H9 (cell line): ENCODE results near the gene SLC1A4. TPM values are rescaled to one million over a fixed set of nuclear protein-coding genes. Genes with fewer than 3 reads are reported as not detected.

Source experiments
- DNase-seq: peaks from one replicate; pipeline ENCODE4 v3.0.0-alpha.2; 2017
- H2AFZ ChIP-seq: one replicate; pipeline ENCODE4 v1.6.1; 2013; ENCODE audit warnings: mild to moderate bottlenecking, low read length, control low read depth, moderate library complexity
- H2AK5ac ChIP-seq: 2 replicates; pipeline ENCODE4 v1.6.1; 2013; ENCODE audit warnings: low read length, control low read depth, mixed read lengths; ENCODE audit not compliant: insufficient read length
- H2BK120ac ChIP-seq: one replicate; pipeline ENCODE4 v1.6.1; 2013; ENCODE audit warnings: low read depth, mild to moderate bottlenecking, low read length, control low read depth, inconsistent platforms; ENCODE audit not compliant: poor library complexity, severe bottlenecking
- H2BK12ac ChIP-seq: 2 replicates; pipeline ENCODE4 v1.6.1; 2013; ENCODE audit warnings: low read length, control low read depth, mixed read lengths, low read depth; ENCODE audit not compliant: insufficient read length
- H2BK15ac ChIP-seq: 2 replicates; pipeline ENCODE4 v1.6.1; 2013; ENCODE audit warnings: low read depth, low read length, control low read depth
- H2BK20ac ChIP-seq: one replicate; pipeline ENCODE4 v1.6.1; 2013; ENCODE audit warnings: low read depth, mild to moderate bottlenecking, low read length, control low read depth, inconsistent platforms; ENCODE audit not compliant: poor library complexity, severe bottlenecking
- H2BK5ac ChIP-seq: 2 replicates; pipeline ENCODE4 v1.6.1; 2013; ENCODE audit warnings: low read length, control low read depth, mixed read lengths; ENCODE audit not compliant: insufficient read length
- H3K14ac ChIP-seq: 2 replicates; pipeline ENCODE4 v1.6.1; 2013; ENCODE audit warnings: low read length, control low read depth; ENCODE audit not compliant: insufficient read depth
- H3K18ac ChIP-seq: 2 replicates; pipeline ENCODE4 v1.6.1; 2013; ENCODE audit warnings: low read depth, mild to moderate bottlenecking, mixed read lengths, low read length, control low read depth; ENCODE audit not compliant: insufficient read length
- H3K23ac ChIP-seq: 2 replicates; pipeline ENCODE4 v1.6.1; 2013; ENCODE audit warnings: low read length, control low read depth, mixed read lengths, low read depth; ENCODE audit not compliant: insufficient read length
- H3K23me2 ChIP-seq: 2 replicates; pipeline ENCODE4 v1.6.1; 2013; ENCODE audit warnings: low read depth, mild to moderate bottlenecking, mixed read lengths, low read length, control low read depth; ENCODE audit not compliant: insufficient read length, poor library complexity, severe bottlenecking
- H3K27ac ChIP-seq: 2 replicates; pipeline ENCODE4 v1.5.1; 2013; ENCODE audit warnings: low read length, control low read depth, mixed read lengths, low read depth; ENCODE audit not compliant: insufficient read length
- H3K27me3 ChIP-seq: 2 replicates; pipeline ENCODE4 v1.6.1; 2013; ENCODE audit warnings: low read length, control low read depth, inconsistent platforms; ENCODE audit not compliant: insufficient read depth
- H3K4ac ChIP-seq: 2 replicates; pipeline ENCODE4 v1.6.1; 2013; ENCODE audit warnings: low read depth, mild to moderate bottlenecking, control low read depth, inconsistent platforms, low read length, moderate library complexity
- H3K4me1 ChIP-seq: 2 replicates; pipeline ENCODE4 v1.6.1; 2013; ENCODE audit warnings: low read length, control low read depth, inconsistent platforms; ENCODE audit not compliant: insufficient read depth
- H3K4me2 ChIP-seq: 2 replicates; pipeline ENCODE4 v1.6.1; 2013; ENCODE audit warnings: low read length, control low read depth, mixed read lengths; ENCODE audit not compliant: insufficient read length, insufficient read depth
- H3K56ac ChIP-seq: 2 replicates; pipeline ENCODE4 v1.6.1; 2013; ENCODE audit warnings: low read depth, mild to moderate bottlenecking, mixed read lengths, low read length, control low read depth; ENCODE audit not compliant: insufficient read length
- H3K79me1 ChIP-seq: 2 replicates; pipeline ENCODE4 v1.6.1; 2013; ENCODE audit warnings: low read depth, mild to moderate bottlenecking, moderate library complexity, low read length, control low read depth, inconsistent platforms; ENCODE audit not compliant: insufficient read depth, poor library complexity, severe bottlenecking
- H3K79me2 ChIP-seq: 2 replicates; pipeline ENCODE4 v1.6.1; 2013; ENCODE audit warnings: low read length, control low read depth, inconsistent platforms; ENCODE audit not compliant: insufficient read depth
- H3K9ac ChIP-seq: 2 replicates; pipeline ENCODE4 v1.6.1; 2013; ENCODE audit warnings: low read length, control low read depth, mixed read lengths; ENCODE audit not compliant: insufficient read length; ENCODE audit errors: extremely low read depth
- H3K9me3 ChIP-seq: one replicate; pipeline ENCODE4 v1.6.1; 2013; ENCODE audit warnings: low read depth, low read length, inconsistent platforms; ENCODE audit not compliant: control insufficient read depth
- H3T11ph ChIP-seq: one replicate; pipeline ENCODE4 v1.6.1; 2013; ENCODE audit warnings: mild to moderate bottlenecking, low read length, control low read depth, inconsistent platforms
- H4K20me1 ChIP-seq: one replicate; pipeline ENCODE4 v1.6.1; 2013; ENCODE audit not compliant: control insufficient read depth, insufficient read length, insufficient read depth
- H4K5ac ChIP-seq: 2 replicates; pipeline ENCODE4 v1.6.1; 2013; ENCODE audit warnings: low read depth, mild to moderate bottlenecking, mixed read lengths, low read length, control low read depth; ENCODE audit not compliant: insufficient read length
- H4K8ac ChIP-seq: replicated peaks from 2 replicates; pipeline ENCODE4 v1.6.1; 2013; ENCODE audit warnings: low read length, control low read depth, mixed read lengths, low read depth; ENCODE audit not compliant: insufficient read length
- H4K91ac ChIP-seq: 2 replicates; pipeline ENCODE4 v1.6.1; 2013; ENCODE audit warnings: low read depth, mild to moderate bottlenecking, moderate library complexity, mixed read lengths, low read length, control low read depth; ENCODE audit not compliant: insufficient read length
- H3K27ac Mint-ChIP-seq, 3 experiments: 2 replicates in 2 of 3; 3 replicates in 1 of 3; pipeline ENCODE4 v1.8.0; 2020 to 2021; ENCODE audit warnings: mixed read lengths in 3 of 3, mild to moderate bottlenecking in 1 of 3, moderate library complexity in 1 of 3
- H3K27me3 Mint-ChIP-seq: 2 replicates; pipeline ENCODE4 v1.8.0; 2021; ENCODE audit warnings: low read depth, mild to moderate bottlenecking, moderate library complexity, mixed read lengths
- H3K36me3 Mint-ChIP-seq, 3 experiments: 2 replicates in 2 of 3; 3 replicates in 1 of 3; pipeline ENCODE4 v1.8.0; 2020 to 2021; ENCODE audit warnings: low read depth in 3 of 3, mixed read lengths in 3 of 3; ENCODE audit not compliant: insufficient read depth in 1 of 3
- H3K4me1 Mint-ChIP-seq, 2 experiments: 2 replicates each; pipeline ENCODE4 v1.8.0; 2020; ENCODE audit warnings: mixed read lengths in 2 of 2
- H3K4me3 Mint-ChIP-seq, 2 experiments: 2 replicates in 1 of 2; 3 replicates in 1 of 2; pipeline ENCODE4 v1.8.0; 2020 to 2021; ENCODE audit warnings: mild to moderate bottlenecking in 2 of 2, mixed read lengths in 2 of 2, moderate library complexity in 1 of 2
- H3K9me3 Mint-ChIP-seq, 2 experiments: 2 replicates in 1 of 2; 3 replicates in 1 of 2; pipeline ENCODE4 v1.8.0; 2020; ENCODE audit warnings: mild to moderate bottlenecking in 2 of 2, mixed read lengths in 2 of 2, moderate library complexity in 1 of 2
- CTCF ChIP-seq: fragments of 200-600 bp; sonication (generic); conservative IDR thresholded peaks from 3 replicates; pipeline ENCODE4 v1.8.0; 2021; ENCODE audit warnings: antibody characterized with exemption, mild to moderate bottlenecking
- WGBS: extraction: QIAGEN DNeasy Blood & Tissue Kit; methylation state at CpG from one replicate; pipeline ENCODE4 v1.1.7; 2013; ENCODE audit warnings: missing lambda C conversion rate, low lambda C conversion rate, mixed read lengths; ENCODE audit not compliant: insufficient read length; ENCODE audit errors: extremely low coverage; 5-methylcytosine and 5-hydroxymethylcytosine counted together
- total RNA-seq: library from RNA; stranded (reverse); gene quantifications from 2 replicates; pipeline ENCODE4 v1.2.1, GENCODE V29; 2021

Gene SLC1A4
- total RNA-seq, 1 experiment from 2014 or later: 1.9 TPM

GRCh38 chr2:64970495-64970894, 18.7 kb upstream of the SLC1A4 start:
- Histone ChIP-seq H3K27me3 (no peaks in the 10 kb centered on the region), H4K8ac (no peak overlapping the region), H4K20me1 (no peaks in the 10 kb centered on the region), H3K79me2 (no peaks in the 10 kb centered on the region), H3K4me1 (peaks cover 7% of the 10 kb centered on the region), H2BK12ac (no peak overlapping the region), H3K14ac (no peak overlapping the region), H4K5ac (no peak overlapping the region), H2BK5ac (no peak overlapping the region), H3K23me2 (no peaks in the 10 kb centered on the region), H3K4me2 (no peak overlapping the region), H3K56ac (no peak overlapping the region), H2BK120ac (no peak overlapping the region), H3K9me3 (no peaks in the 10 kb centered on the region), H2BK15ac (no peak overlapping the region), H2BK20ac (no peak overlapping the region), H3K9ac (no peak overlapping the region), H2AK5ac (no peak overlapping the region), H2AFZ (no peak overlapping the region), H3T11ph (no peak overlapping the region), H3K18ac (no peak overlapping the region), H3K4ac (no peak overlapping the region), H4K91ac (no peak overlapping the region), H3K23ac (no peak overlapping the region), H3K27ac (no peak overlapping the region), H3K79me1 (no peaks in the 10 kb centered on the region)
- H3K4me1 Mint-ChIP-seq: peaks cover 8 to 12% of the 10 kb centered on the region in 2 experiments
- no peak overlapping the region for H3K27ac Mint-ChIP-seq
- no peak overlapping the region for H3K4me3 Mint-ChIP-seq
- TF ChIP-seq CTCF: no peak
- no CpG with 5 or more reads among the region's 2 CpGs for WGBS
- H3K27me3 Mint-ChIP-seq: no peaks in the 10 kb centered on the region
- H3K9me3 Mint-ChIP-seq: no peaks in the 10 kb centered on the region
- H3K36me3 Mint-ChIP-seq: no peaks in the 10 kb centered on the region; a peak in 1 of 7 replicates
- no peak for DNase-seq
